ENCODE data around the gene LTBP4.
A peak's percentile ranks its signal among the peaks of the same experiment; 100 is the strongest.
"Not testable (repeated sequence)": the region's sequence is repeated elsewhere in the genome, so short reads cannot be mapped to it uniquely, and the experiment has no call there.

The LTBP4 gene

GRCh38 chr19:40576585-40577451, 24.4 kb upstream of the LTBP4 start, which contains the start of gene SHKBP1:
SHKBP1 (plus strand) TSS chr19:40576873; CDS start chr19:40576900, 27 bp downstream.
- DNase-seq = peak; percentile 85 to 92

- DNase-seq = peak in 1 of 2 donors; percentile 51
Measured at GRCh38 chr19:40578442-40578908, 22.7 kb upstream of the LTBP4 start.

DNA sequence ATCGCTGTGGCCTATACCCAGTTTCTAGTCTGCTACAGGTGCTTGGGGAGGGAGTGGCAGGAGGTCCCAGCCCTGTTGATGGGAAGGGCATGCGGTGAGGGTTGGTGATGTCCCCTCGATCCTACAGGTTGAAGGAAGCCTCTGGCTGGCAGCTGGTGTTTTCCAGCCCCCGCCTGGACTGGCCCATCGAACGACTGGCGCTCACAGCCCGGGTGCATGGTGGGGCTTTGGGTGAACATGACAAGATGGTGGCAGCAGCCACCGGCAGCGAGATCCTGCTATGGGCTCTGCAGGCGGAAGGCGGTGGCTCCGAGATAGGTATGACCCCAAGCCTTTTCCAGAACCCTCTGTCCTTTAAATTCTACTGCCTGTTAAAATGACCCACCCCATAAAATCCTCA, 20.6 kb upstream of the LTBP4 start:
- DNase-seq = no peak

GRCh38 chr19:40581531-40581930, 19.6 kb upstream of the LTBP4 start:
- no peak for DNase-seq

DNA sequence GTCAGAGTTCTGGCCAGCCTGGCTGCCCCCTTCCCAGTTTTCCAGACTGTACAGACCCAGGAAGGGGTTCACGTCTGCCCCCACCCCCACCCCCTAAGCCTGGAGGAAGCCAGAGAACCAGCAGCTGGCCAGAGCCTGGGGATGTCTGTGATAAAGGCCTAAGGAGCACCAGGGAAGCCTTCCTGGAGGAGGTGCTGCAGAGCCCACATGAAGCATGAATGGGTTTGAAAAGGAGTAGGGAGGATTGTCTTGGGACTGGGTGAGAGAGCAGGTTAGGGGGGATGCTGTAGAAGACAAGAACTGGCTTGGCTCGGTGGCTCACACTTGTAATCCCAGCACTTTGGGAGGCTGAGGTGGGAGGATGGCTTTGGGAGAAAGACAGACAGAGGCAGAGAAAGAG, 18.7 kb upstream of the LTBP4 start:
- DNase-seq = no peak

- DNase-seq = no peak
Measured at GRCh38 chr19:40583283-40583682, 17.9 kb upstream of the LTBP4 start.

- DNase-seq = no peak
Measured at GRCh38 chr19:40584007-40584406, 17.2 kb upstream of the LTBP4 start.

GRCh38 chr19:40585241-40585981, 15.8 kb upstream of the LTBP4 start:
- no peak for DNase-seq

- DNase-seq = no peak
Measured at GRCh38 chr19:40585982-40586422, 15.2 kb upstream of the LTBP4 start.

DNA sequence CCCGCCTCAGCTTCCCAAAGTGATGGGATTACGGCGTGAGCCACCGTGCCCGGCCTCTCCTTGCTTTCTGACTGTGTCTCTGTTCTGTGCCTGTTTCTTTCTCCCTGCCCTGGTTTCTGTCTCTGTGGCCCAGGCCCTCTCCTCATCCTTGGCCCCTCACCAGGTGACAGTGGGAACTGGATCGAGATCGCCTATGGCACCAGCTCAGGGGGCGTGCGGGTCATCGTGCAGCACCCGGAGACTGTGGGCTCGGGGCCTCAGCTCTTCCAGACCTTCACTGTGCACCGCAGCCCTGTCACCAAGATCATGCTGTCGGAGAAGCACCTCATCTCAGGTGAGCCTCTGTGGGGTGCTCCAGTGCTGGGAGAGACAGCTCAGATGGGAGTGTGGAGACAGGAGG, 14.6 kb upstream of the LTBP4 start:
- no peak for DNase-seq

- no peak for DNase-seq
Measured at GRCh38 chr19:40588110-40588854, 12.9 kb upstream of the LTBP4 start.

DNA sequence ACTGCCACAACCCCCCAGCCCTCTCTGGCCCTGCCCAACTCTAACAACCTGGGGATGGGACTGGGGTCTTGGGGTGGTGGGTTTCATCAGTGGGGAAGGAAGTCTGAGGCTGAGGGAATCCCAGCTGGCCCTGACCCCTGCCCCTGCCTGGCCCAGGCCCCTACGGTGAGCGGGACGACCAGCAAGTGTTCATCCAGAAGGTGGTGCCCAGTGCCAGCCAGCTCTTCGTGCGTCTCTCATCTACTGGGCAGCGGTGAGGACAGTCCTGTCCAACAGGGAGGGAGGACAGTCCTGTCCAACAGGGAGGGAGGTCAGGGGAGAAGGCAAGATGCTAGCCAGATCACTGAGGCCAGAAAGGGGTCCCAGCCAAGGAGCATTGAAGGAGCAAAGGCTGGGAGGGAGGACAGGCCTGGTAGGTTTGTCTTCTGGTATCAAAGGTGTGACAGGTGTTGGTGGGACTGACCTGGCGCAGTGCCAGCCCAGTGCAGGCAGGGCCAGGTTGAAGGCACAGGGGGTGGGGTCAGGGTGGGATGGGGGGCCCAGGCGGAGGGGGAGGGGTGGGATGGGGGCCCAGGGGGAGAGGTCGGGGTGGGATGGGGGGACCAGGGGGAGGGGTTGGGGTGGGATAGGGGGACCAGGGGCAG, 12.1 kb upstream of the LTBP4 start:
- DNase-seq = no peak

- no peak for DNase-seq
Measured at GRCh38 chr19:40589591-40590429, 11.4 kb upstream of the LTBP4 start.

DNA sequence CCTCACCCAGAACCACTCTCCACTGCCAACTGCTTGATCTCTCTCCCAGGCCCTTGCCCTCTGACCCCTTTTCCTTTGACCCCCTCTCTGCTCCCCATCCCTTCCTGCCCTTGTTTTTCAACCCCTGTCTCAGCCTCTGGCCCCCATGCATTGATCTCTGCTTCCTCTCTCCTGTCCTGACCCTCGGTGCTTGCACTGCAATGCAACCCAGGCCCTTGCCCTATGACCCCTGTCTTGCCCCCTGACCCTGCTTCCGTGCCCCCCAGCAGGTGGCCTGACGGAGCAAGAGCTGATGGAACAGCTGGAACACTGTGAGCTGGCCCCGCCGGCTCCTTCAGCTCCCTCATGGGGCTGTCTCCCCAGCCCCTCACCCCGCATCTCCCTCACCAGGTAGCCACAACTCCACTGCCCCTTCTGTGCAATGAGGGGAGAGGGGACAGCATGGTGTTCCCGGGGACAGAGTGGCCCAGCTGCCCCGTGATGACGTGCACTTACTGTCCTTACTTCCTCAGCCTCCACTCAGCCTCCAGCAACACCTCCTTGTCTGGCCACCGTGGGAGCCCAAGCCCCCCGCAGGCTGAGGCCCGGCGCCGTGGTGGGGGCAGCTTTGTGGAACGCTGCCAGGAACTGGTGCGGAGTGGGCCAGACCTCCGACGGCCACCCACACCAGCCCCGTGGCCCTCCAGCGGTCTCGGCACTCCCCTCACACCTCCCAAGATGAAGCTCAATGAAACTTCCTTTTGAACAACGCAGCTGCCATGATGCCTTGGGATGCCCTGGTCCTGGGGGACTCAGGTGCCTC, 10.5 kb upstream of the LTBP4 start:
- DNase-seq = no peak

DNA sequence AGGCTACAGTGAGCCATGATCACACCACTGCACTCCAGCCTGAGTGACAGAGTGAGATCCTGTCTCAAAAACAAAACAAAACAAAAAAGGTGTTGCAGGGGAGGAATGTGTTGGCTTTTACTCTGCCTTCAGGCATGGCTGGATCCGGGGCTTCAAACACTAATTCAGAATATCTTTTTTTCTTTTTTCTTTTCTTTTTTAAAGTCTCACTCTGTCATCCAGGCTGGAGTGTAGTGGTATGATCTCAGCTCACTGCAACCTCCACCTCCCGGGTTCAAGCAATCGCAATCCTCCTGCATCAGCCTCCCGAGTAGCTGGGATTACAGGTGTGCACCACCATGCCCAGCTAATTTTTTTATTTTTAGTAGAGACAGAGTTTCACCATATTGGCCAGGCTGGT, 9.4 kb upstream of the LTBP4 start:
- DNase-seq = not testable (repeated sequence)

DNA sequence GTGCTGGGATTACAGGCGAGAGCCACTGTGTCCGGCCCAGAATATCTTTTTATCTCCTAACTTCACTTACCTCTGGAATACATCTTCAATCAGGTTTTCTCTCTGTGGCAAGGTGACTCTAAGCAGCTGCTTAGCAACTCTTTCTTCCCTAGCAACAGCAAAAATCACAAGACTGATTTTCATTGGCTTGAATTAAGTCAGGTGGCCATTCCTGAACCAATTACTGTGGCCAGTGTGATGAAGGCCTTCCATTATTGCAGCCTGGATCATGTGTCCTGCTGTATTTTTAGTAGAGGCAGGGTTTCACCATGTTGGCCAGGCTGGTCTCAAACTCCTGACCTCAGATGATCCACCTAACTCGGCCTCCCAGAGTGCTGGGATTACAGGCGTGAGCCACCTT, 9.0 kb upstream of the LTBP4 start:
- no peak for DNase-seq

- DNase-seq = no peak
Measured at GRCh38 chr19:40594255-40594654, 6.9 kb upstream of the LTBP4 start.

DNA sequence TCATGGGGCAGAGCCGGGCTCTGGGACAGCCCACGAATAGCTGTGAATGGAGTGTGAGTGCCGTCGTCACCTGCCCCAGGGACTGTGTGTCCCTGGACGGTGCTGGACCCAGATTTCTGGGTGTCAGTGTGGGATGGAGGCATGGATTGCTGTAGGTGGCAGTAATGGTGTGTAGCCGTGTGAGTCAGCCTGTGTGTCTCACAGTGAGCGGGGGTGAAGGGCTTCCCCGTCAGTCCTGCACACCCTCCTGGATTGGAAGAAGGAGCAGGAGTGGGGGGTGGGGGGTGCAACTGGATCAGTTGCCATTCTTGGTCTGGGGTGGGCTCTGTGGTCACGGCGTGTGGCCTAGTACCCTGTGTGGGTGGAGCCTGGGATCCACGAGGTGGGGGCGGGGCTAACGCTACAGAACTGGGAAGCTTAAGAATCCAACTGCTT, 6.5 kb upstream of the LTBP4 start:
- DNase-seq = no peak

DNA sequence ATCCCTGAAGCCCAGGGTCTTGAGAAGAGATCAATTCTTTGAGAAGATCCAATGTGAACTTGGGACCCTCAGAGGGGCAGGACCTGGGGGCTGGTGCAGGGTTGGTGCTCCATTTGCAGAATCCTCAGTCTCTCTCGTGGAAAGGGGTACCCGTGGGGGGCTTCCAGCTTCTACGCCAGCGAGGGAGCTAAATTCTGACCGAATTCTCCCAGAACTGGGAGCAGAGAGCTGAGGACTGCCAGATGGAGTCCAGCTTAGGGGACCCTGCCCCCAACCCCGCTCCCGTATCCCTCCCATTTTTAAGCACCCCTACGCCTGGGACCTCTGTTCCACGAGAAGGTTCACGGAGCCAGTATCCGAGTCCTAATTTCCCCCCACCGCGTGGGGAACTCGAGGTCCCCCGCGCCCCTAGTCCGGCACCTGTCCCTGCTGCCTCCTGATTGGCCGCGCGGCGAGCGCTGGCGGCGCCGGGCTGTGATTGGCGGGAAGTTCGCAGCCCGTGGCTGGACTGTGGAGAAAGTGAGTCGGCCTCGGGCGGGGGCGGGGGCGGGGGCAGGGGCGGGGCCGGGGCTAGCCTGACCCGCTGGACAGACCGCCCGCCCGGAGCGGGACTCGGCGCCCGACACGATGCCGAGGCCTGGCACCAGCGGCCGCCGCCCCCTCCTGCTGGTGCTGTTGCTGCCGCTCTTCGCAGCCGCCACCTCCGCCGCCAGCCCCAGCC, 4.4 kb upstream of the LTBP4 start:
- DNase-seq = no peak

GRCh38 chr19:40597329-40597838, 3.8 kb upstream of the LTBP4 start:
- DNase-seq = no peak
